Endodermal cell (in vitro differentiated cells): ENCODE measurements around the gene AKAP6. TPM values are rescaled to one million over a fixed set of nuclear protein-coding genes. Genes with fewer than 3 reads are reported as not detected.

Experiments
- DNase-seq: peaks from one replicate; pipeline ENCODE4 v3.0.0-alpha.2; 2017
- H3K27ac ChIP-seq: 2 replicates; pipeline ENCODE4 v1.5.1; 2013; ENCODE audit warnings: mild to moderate bottlenecking, low read depth, low read length, moderate library complexity
- H3K27me3 ChIP-seq: 2 replicates; pipeline ENCODE4 v1.6.1; 2013; ENCODE audit warnings: mild to moderate bottlenecking, low read length, moderate library complexity; ENCODE audit not compliant: insufficient read depth, control insufficient read depth, poor library complexity, severe bottlenecking
- H3K36me3 ChIP-seq: 2 replicates; pipeline ENCODE4 v1.7.0; 2013; ENCODE audit warnings: mild to moderate bottlenecking, low read length, moderate library complexity; ENCODE audit not compliant: control insufficient read depth, insufficient read depth
- H3K4me1 ChIP-seq: one replicate; pipeline ENCODE4 v1.7.0; 2013; ENCODE audit warnings: low read length; ENCODE audit not compliant: control insufficient read depth, insufficient read depth
- H3K4me3 ChIP-seq: 2 replicates; pipeline ENCODE4 v1.5.1; 2013; ENCODE audit warnings: mild to moderate bottlenecking, low read length, moderate library complexity
- H3K9ac ChIP-seq: 2 replicates; pipeline ENCODE4 v1.6.1; 2013; ENCODE audit warnings: mild to moderate bottlenecking, low read length, moderate library complexity; ENCODE audit not compliant: poor library complexity, severe bottlenecking; ENCODE audit errors: extremely low read depth
- H3K9me3 ChIP-seq: 2 replicates; pipeline ENCODE4 v1.6.1; 2013; ENCODE audit warnings: mild to moderate bottlenecking, low read length, moderate library complexity; ENCODE audit not compliant: control insufficient read depth
- H3K27ac Mint-ChIP-seq: 2 replicates; pipeline ENCODE4 v1.8.0; 2020; ENCODE audit warnings: mixed read lengths
- H3K27me3 Mint-ChIP-seq: 2 replicates; pipeline ENCODE4 v1.8.0; 2021; ENCODE audit warnings: mild to moderate bottlenecking, mixed read lengths; ENCODE audit not compliant: insufficient read depth
- H3K36me3 Mint-ChIP-seq: 2 replicates; pipeline ENCODE4 v1.8.0; 2020; ENCODE audit warnings: low read depth, mixed read lengths
- H3K4me1 Mint-ChIP-seq: 2 replicates; pipeline ENCODE4 v1.8.0; 2020; ENCODE audit warnings: mixed read lengths
- H3K4me3 Mint-ChIP-seq: 2 replicates; pipeline ENCODE4 v1.8.0; 2020; ENCODE audit warnings: mild to moderate bottlenecking, moderate library complexity, mixed read lengths
- H3K9me3 Mint-ChIP-seq: 2 replicates; pipeline ENCODE4 v1.8.0; 2020; ENCODE audit warnings: mild to moderate bottlenecking, mixed read lengths
- WGBS, 2 experiments: methylation state at CpG; one replicate each; pipeline versions ENCODE4 v1.1.5 to v1.1.7; 2013; ENCODE audit warnings: missing lambda C conversion rate in 2 of 2, mixed read lengths in 1 of 2; ENCODE audit not compliant: insufficient coverage in 1 of 2, insufficient read length in 1 of 2; 5-methylcytosine and 5-hydroxymethylcytosine counted together
- total RNA-seq, 2 donors: library from RNA; stranded (reverse); fragmentation: NEBNext Ultra II Directional in 1 of 2; extraction: Animal tissue kit (Norgen Biotek cat#: 25700) in 1 of 2; gene quantifications; 2 replicates in 1 of 2; 3 replicates in 1 of 2; pipeline ENCODE4 v1.2.1, GENCODE V29; 2021
- TF ChIP-seq, protein P1 (sequence below): fragments of 200-600 bp; sonication (generic); conservative IDR thresholded peaks from 2 replicates; pipeline ENCODE4 v1.5.0; 2021; ENCODE audit warnings: antibody characterized with exemption, mild to moderate bottlenecking

Gene AKAP6
- total RNA-seq, 2 donors from 2014 or later, result 4.3 to 5.0 TPM

DNA sequence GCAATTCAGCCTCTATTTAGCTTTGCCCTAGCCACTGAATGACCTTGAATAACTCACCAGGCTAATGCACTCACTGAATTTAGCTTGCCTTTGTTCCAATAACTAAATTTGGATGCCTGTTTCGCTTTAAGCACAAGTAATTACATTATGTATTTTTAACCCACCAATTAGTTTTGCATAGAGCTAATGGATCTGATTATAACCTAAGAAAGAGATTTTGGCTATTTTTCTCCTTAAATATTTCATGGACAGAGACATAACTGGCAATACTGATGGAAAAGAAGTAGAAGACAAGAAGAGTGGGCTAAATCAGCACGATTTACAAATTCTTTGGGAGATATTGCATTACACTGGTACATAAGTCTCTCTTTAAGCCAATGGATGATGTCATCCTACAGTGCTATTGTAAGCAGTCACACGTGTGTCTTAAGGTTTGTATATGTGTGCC lies 85.7 kb downstream of the AKAP6 start:
- H3K27ac ChIP-seq, result no peak overlapping the region
- no peaks in the 10 kb centered on the region for H3K4me1 ChIP-seq
- TF ChIP-seq, protein P1, sequence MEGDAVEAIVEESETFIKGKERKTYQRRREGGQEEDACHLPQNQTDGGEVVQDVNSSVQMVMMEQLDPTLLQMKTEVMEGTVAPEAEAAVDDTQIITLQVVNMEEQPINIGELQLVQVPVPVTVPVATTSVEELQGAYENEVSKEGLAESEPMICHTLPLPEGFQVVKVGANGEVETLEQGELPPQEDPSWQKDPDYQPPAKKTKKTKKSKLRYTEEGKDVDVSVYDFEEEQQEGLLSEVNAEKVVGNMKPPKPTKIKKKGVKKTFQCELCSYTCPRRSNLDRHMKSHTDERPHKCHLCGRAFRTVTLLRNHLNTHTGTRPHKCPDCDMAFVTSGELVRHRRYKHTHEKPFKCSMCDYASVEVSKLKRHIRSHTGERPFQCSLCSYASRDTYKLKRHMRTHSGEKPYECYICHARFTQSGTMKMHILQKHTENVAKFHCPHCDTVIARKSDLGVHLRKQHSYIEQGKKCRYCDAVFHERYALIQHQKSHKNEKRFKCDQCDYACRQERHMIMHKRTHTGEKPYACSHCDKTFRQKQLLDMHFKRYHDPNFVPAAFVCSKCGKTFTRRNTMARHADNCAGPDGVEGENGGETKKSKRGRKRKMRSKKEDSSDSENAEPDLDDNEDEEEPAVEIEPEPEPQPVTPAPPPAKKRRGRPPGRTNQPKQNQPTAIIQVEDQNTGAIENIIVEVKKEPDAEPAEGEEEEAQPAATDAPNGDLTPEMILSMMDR, result no peak
- WGBS, 2 experiments, result 53 to 79% methylated on average over 2 to 3 of the region's 3 CpGs
- H3K27me3 ChIP-seq, result no peaks in the 10 kb centered on the region
- no peaks in the 10 kb centered on the region for H3K9me3 ChIP-seq
- H3K4me3 Mint-ChIP-seq, result no peak overlapping the region
- no peak overlapping the region for H3K4me3 ChIP-seq
- H3K36me3 Mint-ChIP-seq, result no peaks in the 10 kb centered on the region
- H3K4me1 Mint-ChIP-seq, result peaks cover 5% of the 10 kb centered on the region
- peaks cover 3% of the 10 kb centered on the region for H3K27me3 Mint-ChIP-seq
- no peak overlapping the region for H3K9ac ChIP-seq
- no peak for DNase-seq
- no peaks in the 10 kb centered on the region for H3K36me3 ChIP-seq
- no peak overlapping the region for H3K27ac Mint-ChIP-seq
- no peaks in the 10 kb centered on the region for H3K9me3 Mint-ChIP-seq

DNA sequence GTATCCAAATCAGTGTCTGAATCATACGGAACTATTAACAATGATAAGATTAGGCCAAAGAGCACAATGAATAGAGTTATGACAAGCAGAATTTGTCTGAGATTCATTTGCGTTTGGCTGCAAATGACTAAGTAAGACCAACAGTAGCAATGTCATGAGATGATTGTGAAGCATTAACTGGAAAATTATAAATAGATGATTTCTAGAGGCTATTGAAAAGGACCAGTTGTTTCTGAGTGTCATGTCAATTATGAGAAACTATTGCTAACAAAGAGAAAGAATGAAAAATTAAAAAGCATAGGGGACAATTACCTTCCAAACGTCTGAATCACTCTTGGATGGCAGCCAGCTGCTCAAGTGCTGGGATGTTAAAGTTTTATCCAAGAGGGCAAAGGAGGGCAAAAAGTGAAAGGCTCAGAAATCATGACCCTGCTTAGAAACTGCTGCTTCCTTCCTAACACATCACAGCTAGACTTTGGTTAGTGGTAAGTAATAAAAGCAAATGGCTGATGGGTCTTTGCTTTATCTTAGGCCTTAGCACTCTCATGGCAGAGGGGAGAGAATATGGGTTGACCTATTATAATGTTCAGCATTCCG lies 89.0 kb downstream of the AKAP6 start:
- H3K27me3 ChIP-seq, result no peaks in the 10 kb centered on the region
- H3K36me3 ChIP-seq, result no peaks in the 10 kb centered on the region
- 89 to 96% methylated on average over 3 of the region's 4 CpGs for WGBS, 2 experiments
- TF ChIP-seq, protein P1, result no peak
- Mint-ChIP-seq H3K36me3 (peaks cover 5% of the 10 kb centered on the region), H3K27ac (no peak overlapping the region), H3K4me1 (no peaks in the 10 kb centered on the region), H3K9me3 (peaks cover 19% of the 10 kb centered on the region), H3K27me3 (peaks cover 9% of the 10 kb centered on the region), H3K4me3 (no peak overlapping the region)
- peak overlapping the region; percentile 44 for H3K27ac ChIP-seq
- no peak overlapping the region for H3K9ac ChIP-seq
- H3K9me3 ChIP-seq, result peaks cover 17% of the 10 kb centered on the region
- H3K4me1 ChIP-seq, result no peaks in the 10 kb centered on the region
- DNase-seq, result no peak
- no peak overlapping the region for H3K4me3 ChIP-seq

DNA sequence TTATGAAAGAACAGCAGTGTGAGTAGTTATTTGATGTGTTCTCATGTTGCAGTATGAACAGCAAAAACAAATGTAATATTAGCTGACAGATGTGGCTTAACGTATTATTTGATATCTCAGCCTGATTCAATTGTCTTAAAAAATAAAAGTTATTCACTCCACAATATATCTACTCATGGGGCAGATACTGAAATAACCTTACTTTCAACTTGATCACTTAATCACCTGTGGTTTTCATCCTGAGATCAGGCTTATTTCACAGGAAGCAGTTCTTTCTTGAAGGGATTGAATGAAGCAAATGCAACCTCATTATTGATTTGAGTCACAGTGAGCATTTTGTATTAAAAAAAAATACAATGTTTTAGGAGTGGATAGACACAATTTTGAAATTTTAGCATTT lies 90.3 kb downstream of the AKAP6 start:
- Histone ChIP-seq H3K4me1 (no peaks in the 10 kb centered on the region), H3K27ac (no peak overlapping the region), H3K4me3 (no peak overlapping the region), H3K27me3 (peaks cover 1% of the 10 kb centered on the region), H3K9me3 (peaks cover 20% of the 10 kb centered on the region), H3K9ac (no peak overlapping the region), H3K36me3 (no peaks in the 10 kb centered on the region)
- 94% methylated on average over 1 of the region's 1 CpG; no CpG with 5 or more reads in 1 of the 2 experiments for WGBS, 2 experiments
- no peak overlapping the region for H3K27ac Mint-ChIP-seq
- TF ChIP-seq, protein P1, result no peak
- peaks cover 17% of the 10 kb centered on the region for H3K27me3 Mint-ChIP-seq
- H3K4me3 Mint-ChIP-seq, result no peak overlapping the region
- DNase-seq, result no peak
- H3K4me1 Mint-ChIP-seq, result no peaks in the 10 kb centered on the region
- H3K36me3 Mint-ChIP-seq, result peaks cover 5% of the 10 kb centered on the region
- peaks cover 27% of the 10 kb centered on the region for H3K9me3 Mint-ChIP-seq
